ENCODE data around the gene NCKAP5L. TPM values are rescaled to one million over a fixed set of nuclear protein-coding genes. Genes with fewer than 3 reads are reported as not detected.

The NCKAP5L gene
- total and polyA plus RNA-seq, 9 of the 15 experiments (the other 6 are each of a cell fraction or from before 2014, with no cell fraction given): 0.01 to 14.4 (median 3.7) TPM

- no peak for TF ChIP-seq MGA (IDR thresholded peaks at IDR 0.05)
Observed at GRCh38 chr12:49794021-49794420, 34.2 kb downstream of the NCKAP5L start (continued).

All from K562 (cell line).